RWPE1 (cell line): ENCODE results near the gene DNAJC7.

Source experiments
- CTCF ChIA-PET: fragments of 350-600 bp; sonication (Branson Sonifier 250); formaldehyde crosslinking; extraction: SDS; loops from one replicate; lab custom pipeline; 2021; lab: Yijun Ruan, JAX
- POLR2A ChIA-PET: fragments of 400-600 bp; formaldehyde crosslinking; extraction: SDS; loops from one replicate; lab custom pipeline; 2020; ENCODE audit warnings: antibody characterized with exemption; ENCODE audit not compliant: low non-redundant PET; lab: Yijun Ruan, JAX
- DNase-seq: peaks from one replicate; pipeline ENCODE4 v3.0.0; 2012; ENCODE audit warnings: low spot score
- H3K27ac ChIP-seq: fragments of 450-650 bp; 2 replicates; pipeline ENCODE4 v1.5.1; 2017
- TF ChIP-seq, protein P1 (sequence below): fragments of 450-650 bp; conservative IDR thresholded peaks from 2 replicates; pipeline ENCODE4 v1.5.1; 2017; ENCODE audit warnings: low read depth, mild to moderate bottlenecking

DNAJC7 gene

DNA sequence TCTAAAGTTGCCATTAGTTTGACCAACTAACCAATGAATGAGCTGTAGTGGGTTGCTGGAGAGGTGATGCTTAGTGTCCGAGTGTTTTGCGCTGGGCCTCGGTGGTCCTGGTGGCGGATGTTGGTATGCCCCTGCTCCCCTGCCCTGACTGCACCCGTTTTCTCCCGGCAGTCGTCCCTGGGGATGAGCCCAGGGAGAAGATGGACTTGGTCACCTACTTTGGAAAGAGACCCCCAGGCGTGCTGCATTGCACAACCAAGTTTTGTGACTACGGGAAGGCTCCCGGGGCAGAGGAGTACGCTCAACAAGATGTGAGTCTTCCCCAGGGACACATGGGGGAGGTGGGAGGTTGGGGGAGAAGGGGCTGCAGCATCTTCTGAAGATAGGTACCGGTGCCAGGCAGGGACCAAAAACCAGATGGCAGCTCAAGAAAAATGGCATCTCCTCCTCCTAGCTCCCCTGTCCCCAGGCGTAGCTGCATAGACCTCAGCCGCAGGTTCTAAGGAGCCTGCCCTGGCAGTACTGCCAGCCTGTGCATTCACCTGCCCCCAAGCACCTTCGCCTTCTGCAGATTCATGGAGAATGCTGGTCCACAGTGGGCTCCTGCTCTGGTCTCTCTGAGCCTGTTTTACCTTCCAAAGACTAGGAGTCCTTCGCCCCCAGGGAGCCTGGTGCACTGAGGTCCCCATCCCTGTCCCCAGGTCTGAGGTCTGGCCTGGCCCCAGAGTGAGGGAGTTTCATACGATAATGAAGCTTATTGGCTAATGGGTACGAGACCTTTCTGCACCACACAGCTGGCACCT, 45.3 kb downstream of the DNAJC7 start:
- ChIA-PET CTCF (interaction anchor here (1.5 kb wide), 1 partner anchor 9 kb away, joined by 3 read pairs; no protein-coding TSS in a partner anchor), POLR2A (interaction anchor here (0.7 kb wide), 1 partner anchor 13 kb away, joined by 6 read pairs; no protein-coding TSS in a partner anchor)
- H3K27ac ChIP-seq: peak overlapping the region; percentile 56
- TF ChIP-seq, protein P1, sequence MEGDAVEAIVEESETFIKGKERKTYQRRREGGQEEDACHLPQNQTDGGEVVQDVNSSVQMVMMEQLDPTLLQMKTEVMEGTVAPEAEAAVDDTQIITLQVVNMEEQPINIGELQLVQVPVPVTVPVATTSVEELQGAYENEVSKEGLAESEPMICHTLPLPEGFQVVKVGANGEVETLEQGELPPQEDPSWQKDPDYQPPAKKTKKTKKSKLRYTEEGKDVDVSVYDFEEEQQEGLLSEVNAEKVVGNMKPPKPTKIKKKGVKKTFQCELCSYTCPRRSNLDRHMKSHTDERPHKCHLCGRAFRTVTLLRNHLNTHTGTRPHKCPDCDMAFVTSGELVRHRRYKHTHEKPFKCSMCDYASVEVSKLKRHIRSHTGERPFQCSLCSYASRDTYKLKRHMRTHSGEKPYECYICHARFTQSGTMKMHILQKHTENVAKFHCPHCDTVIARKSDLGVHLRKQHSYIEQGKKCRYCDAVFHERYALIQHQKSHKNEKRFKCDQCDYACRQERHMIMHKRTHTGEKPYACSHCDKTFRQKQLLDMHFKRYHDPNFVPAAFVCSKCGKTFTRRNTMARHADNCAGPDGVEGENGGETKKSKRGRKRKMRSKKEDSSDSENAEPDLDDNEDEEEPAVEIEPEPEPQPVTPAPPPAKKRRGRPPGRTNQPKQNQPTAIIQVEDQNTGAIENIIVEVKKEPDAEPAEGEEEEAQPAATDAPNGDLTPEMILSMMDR: no peak
- DNase-seq: no peak

DNA sequence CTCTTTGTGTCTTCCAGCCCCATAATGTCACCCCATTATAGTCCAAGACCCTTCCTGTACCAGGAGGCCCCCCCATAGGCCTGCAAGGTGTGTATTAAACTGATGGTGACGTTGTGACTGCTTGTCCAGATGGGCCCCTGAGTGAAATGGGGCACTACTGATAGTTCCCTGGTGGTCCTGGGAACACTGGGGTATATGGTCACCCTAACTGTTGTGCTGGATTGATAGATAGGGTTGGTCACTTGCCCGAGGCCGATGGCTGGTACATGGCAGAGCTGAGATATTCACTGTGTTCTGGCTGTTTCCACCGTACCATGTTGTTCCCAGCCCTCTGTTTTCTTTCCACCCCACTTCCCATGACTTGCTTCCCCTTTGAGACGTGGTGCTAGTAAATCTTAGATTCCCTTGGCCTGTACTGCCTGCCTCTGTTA, 46.3 kb downstream of the DNAJC7 start:
- TF ChIP-seq, protein P1: no peak
- no peak for DNase-seq
- ChIA-PET CTCF (no interaction called here), POLR2A (interaction anchor here (0.7 kb wide), 1 partner anchor 14 kb away, joined by 6 read pairs; no protein-coding TSS in a partner anchor)
- peak overlapping the region; percentile 89 for H3K27ac ChIP-seq

DNA sequence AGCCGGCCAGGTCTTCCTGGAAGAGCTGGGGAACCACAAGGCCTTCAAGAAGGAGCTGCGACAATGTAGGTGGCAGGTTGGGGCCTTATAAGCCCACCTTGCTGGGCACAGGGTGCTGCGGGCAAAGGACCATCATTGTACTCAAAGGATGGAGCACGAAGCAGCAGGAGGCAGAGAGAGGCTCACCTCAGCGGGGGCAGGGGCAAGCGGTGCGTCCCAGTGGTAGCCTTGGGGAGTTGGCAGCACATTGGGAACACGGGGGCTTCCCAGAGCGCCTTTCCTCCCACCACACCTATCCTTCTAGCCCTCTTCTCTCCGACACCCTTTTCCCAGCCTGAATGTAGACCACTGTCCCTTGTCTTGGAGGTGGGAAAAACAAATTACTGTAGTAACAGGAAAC, 48.6 kb downstream of the DNAJC7 start:
- no peak for DNase-seq
- peak overlapping the region; percentile 89 for H3K27ac ChIP-seq
- POLR2A ChIA-PET: interaction anchor here (0.5 kb wide), 1 partner anchor 174 kb away, joined by 4 read pairs; no protein-coding TSS in a partner anchor
- TF ChIP-seq, protein P1: no peak
- CTCF ChIA-PET: interaction anchor here (0.6 kb wide), 1 partner anchor 15 kb away, joined by 3 read pairs; no protein-coding TSS in a partner anchor

DNA sequence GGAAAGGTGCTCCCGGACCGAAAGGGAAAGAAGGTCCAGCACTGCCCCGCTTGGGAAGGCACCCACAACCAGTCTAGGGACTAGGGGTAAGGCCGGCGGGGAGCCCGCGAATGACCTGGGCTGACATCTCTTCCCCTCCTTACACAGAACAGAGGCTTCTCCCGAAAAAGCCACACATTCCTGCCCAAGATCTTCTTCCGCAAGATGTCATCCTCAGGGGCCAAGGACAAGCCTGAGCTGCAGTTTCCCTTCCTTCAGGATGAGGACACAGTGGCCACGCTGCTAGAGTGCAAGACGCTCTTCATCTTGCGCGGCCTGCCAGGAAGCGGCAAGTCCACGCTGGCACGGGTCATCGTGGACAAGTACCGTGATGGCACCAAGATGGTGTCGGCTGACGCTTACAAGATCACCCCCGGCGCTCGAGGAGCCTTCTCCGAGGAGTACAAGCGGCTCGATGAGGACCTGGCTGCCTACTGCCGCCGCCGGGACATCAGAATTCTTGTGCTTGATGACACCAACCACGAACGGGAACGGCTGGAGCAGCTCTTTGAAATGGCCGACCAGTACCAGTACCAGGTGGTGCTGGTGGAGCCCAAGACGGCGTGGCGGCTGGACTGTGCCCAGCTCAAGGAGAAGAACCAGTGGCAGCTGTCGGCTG, 49.2 kb downstream of the DNAJC7 start:
- H3K27ac ChIP-seq: peak overlapping the region; percentile 89
- TF ChIP-seq, protein P1: no peak
- DNase-seq: no peak
- ChIA-PET POLR2A (interaction anchor here (0.5 to 2.4 kb wide), 2 partner anchors 50 to 173 kb away, joined by 4 to 11 read pairs; partner anchors contain the start of gene DNAJC7), CTCF (interaction anchor here (0.6 kb wide), 1 partner anchor 16 kb away, joined by 3 read pairs; no protein-coding TSS in a partner anchor)

DNA sequence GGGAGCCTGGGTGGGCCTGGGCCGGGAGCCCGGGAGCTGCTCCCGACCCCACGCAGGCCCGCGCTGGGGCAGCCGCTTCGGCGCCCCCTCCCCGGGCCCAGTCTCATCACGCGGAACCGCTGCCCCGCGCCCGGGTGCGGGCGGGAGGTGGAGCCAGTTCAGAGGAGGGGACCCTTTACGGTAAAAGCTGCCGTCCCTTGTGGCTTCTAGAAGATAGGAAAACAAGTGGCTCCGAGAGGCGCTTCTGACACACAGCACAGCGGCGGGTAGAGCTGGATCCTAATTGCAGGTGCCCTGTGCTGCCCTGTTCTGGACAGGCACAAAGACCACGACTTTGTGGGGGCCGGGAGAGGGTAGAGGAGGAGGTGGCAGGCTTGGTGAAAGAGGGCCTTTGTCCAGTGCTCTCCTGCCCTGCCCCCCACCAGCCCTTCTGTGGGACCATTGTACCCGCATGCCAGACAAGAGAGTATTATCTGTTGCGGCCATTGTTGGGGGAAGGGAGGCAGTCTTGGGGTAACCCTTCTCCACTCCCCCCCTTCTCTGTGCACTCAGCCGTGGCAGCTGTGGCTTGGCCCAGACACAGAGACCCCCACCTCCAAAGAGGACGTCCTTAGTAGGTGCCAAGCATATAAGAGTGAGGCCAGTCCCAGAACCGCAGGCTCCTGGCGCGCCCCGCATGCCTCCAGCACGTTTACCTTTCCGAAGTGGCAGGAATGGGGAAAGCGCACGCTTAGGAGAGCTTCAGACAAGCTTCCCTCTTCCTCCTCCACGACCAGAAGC, 49.9 kb downstream of the DNAJC7 start:
- H3K27ac ChIP-seq: peak overlapping the region; percentile 89
- CTCF ChIA-PET: no interaction called here
- POLR2A ChIA-PET: interaction anchor here (0.6 to 2.4 kb wide), 3 partner anchors 8 to 153 kb away, joined by 3 to 11 read pairs (median 8); partner anchors contain the start of gene DNAJC7
- DNase-seq: no peak
- TF ChIP-seq, protein P1: no peak
